NCI-H2196 (cell line): ENCODE data around the gene VPS26B.

Source experiments
- DNase-seq: peaks from one replicate; lab custom pipeline; 2025; ENCODE audit not compliant: unreplicated experiment; lab: John Stamatoyannopoulos, UW

VPS26B gene

DNA sequence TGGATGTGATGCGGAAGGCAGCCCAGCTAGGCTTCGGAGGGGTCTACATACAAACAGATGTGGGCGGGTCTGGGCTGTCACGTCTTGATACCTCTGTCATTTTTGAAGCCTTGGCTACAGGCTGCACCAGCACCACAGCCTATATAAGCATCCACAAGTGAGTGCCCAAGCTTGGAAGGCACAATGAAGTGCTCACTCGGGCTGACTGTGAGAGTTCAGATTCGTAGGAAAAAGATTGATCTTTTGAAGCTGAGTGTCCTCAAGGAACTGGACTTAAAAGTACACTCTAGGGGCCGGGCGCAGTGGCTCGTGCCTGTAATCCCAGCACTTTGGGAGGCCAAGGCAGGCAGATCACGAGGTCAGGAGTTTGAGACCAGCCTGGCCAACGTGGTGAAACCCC lies 32.6 kb downstream of the VPS26B start:
- DNase-seq, result no peak

DNA sequence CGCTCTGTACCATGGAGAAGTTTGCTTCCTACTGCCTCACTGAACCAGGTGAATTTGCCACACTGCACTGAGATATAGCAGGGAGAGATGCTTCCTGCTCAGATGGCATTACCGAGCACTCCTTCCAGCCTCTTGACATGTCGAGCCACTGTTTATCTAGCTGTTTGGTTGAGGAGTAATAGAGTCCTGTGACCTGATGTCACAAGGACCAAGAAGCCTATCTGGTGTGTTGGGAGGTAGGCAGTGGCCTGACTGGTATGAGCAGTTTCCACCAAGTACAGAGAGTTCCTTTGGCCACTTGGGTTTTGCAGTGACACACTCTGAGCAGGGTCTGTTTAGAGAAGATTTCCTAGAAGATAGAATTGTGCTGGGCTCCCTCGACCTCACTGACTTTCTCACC lies 34.1 kb downstream of the VPS26B start:
- no peak for DNase-seq

DNA sequence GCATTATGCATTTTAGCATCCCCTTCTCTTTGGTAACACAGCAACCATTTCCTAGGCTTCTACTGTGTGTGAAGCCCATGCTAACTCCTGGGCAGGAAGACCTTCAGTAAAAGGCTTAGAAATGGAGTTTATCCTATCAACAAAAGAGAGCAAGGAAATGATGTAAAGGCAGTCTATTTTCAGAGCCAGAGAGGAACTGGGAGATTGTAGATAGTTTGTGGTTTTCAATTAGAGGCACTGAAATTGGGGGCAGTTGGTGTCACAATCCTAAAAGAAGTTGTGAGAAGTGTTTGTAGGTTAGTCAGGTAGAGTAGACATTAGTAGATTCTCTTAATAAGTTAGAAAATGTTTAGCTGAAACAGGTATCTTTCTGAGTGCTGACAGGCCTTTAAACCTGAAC lies 36.0 kb downstream of the VPS26B start:
- DNase-seq, result no peak

DNA sequence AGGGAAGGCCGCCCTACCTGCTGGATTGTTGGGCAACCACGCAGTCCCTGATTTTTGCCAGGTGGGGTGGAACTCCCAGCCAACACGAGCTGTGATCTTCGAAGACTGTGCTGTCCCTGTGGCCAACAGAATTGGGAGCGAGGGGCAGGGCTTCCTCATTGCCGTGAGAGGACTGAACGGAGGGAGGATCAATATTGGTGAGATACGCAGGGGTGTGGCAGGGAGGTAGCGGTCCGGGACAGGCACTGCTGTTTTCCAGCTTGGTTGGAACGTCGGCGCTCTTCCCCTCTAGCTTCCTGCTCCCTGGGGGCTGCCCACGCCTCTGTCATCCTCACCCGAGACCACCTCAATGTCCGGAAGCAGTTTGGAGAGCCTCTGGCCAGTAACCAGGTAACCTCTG lies 36.5 kb downstream of the VPS26B start:
- no peak for DNase-seq

DNA sequence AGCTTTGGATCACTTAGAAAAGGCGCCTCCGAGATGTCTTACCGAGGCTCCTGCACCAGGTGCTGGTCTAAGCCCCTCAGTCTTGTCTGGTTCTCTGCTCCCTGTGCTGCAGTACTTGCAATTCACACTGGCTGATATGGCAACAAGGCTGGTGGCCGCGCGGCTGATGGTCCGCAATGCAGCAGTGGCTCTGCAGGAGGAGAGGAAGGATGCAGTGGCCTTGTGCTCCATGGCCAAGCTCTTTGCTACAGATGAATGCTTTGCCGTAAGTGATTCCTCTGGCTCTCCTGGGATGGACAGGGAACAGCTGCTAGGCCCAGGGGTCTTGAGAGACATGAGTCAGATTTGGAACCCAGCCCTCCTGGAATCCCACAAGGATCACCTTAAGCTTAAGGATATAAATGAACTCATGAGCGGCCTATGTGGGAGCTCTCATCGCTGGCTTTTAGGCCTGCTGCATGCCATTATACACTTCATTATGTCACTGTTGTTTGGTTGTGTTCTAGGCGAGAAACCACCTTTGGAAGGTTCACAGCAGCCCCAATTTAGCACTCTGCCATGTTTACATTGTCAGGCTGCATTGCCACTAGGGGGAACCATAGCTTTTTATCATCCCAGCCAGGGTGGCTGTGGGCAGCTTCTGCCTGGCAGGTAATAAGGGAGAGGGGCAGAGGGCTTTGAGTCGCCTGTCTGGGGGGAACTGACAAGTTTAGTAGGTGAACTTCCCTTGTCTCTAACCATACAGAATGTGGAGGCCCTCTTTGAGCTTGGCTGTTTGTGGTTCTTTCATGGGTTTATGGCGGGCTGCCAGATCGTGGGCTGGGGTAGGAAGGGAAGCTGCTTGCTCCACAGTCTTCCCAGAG lies 37.4 kb downstream of the VPS26B start:
- peak; percentile 29 for DNase-seq

DNA sequence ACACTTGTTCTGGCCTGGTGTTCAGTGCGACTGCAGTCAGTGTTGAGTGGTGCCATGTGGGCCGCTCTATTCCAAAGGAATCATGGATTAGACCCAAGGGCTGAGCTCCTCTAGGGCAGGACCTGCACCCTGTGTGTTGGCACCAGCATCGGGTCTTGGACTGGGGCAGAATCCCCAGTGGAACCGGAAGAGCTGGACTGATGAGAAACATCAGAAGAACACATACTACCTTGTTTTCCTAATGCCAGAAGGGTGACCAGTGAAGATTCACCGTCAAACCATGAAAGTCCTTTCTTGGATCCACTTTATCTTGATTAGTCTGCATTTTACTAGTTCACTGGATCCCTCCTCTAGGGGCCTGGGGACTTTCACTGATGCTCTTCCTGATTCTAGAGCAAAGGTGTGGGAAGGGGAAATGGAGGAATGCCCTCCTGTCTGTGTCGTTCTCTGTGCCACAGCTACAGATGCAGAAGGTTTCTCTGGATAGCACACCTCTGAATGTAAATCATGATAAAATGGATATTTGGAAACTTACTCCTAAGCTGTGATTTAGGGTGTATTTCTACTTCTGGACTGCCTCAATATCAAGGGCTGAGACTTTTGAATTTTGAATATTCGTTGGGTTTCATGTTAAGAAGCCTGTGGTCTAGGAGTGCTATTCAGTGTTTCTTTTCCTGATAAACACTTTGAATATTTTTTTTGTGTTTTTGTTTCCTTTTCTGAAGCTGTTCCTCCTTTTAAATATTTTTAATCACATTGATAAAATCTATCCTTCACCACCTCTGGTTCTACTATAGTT lies 40.7 kb downstream of the VPS26B start:
- DNase-seq, result no peak

DNA sequence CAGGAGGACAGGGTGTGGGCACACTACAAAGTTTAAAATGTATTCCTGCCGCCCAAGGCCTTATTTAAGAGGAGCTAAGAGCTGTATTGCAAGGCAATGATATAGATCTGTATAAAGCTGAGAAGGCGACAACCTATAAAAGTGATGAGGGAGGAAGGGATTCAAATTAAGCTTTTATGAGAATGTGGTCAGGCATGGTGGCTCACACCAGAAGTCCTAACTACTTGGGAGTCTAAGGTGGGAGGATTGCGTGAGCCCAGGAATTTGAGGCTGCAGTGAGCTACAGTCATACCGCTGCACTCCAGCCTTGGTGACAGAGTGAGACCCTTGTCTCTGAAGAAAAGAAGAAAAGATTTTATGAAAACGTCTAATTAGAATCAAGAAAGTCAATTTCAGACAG lies 42.0 kb downstream of the VPS26B start:
- no peak for DNase-seq

DNA sequence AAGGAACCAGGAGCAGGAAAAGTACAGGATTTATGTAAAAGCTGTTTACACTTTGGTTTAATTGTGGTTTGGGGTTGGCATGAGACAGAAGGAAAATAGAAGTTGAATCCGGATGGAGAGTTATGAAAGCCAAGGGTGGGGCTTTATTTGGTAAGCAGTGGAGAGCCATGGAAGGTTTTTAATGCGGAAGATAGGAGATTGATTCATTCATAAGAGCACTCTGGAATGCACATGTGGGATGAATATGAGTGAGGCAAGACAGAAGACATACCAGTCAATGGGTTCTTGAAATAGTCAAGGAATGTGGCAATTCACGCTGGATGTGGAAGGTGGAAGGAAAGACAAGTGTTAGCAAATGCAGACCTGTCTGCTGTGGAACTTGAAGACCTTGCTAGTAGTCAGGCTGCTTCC lies 42.4 kb downstream of the VPS26B start:
- DNase-seq, result no peak

DNA sequence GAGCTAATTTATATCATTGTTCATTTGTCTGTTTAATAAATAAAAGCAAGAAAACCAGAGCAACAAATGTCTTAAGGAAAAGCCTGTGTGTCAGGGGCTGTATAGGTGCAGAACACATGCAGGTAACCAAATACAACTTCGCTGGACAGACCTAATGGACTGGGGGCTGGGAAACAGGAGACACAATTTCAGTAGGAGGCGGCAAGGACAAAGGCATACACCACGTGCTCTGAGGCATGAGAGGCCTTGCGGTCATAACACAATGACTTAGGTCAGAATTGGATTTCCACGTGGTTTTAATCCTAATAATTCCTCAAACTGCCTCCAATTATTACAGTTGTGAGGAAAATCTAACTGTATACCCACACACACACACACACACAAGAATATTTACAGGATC lies 43.0 kb downstream of the VPS26B start:
- DNase-seq, result no peak

DNA sequence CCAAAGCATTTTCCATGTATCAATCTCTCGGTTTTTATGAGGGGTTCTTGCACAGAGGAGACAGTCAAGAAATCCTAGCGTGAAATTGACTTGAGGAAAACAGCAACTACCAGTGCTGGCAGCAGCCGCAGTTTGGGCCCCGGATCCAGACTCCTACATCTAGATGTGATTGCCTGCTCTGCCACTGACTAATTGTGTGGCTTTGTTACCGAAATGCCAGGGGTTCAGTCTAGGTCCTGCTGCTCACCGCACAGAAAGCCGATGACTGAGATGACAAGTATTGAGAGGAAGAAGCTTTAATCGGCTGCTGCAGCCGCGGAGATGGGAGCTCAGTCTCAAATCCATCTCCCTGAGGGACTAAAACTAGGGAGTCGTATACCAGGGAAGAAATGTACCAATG lies 43.5 kb downstream of the VPS26B start:
- no peak for DNase-seq

DNA sequence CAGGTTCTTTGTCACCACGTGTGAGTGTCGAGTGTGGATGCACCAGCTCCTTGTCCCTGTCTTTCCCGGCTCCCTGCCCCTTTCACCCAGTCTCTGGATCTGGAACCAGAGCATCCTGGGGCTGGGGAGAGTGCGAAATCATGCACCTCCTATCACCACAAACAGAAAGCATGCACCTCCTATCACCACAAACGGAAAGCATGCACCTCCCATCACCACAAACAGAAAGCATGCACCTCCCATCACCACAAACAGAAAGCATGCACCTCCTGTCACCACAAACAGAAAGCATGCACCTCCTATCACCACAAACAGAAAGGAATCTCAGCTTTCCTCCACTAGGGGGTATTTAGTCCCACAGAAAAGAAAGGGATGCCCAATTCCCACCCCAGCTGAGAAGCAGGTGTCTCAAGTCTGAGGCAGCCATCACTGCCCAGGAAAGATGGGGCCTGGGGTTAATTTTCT lies 45.8 kb downstream of the VPS26B start:
- DNase-seq, result no peak

DNA sequence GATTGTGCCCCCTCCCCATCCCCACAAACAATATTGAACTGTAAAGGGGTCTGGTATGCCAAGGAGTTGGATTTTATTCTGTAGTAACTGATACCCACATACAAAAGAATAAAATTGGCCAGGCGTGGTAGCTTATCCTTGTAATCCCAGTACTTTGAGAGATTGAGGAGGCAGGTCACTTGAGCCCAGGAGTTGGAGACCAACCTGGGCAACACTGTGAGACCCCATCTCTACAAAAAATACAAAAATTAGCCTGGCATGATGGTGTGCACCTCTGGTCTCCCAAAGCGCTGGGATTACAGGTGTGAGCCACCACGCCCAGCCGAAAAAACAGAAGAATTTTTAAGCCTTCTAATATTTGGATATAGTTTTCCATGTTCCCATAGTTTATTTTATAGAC lies 47.5 kb downstream of the VPS26B start:
- no peak for DNase-seq

DNA sequence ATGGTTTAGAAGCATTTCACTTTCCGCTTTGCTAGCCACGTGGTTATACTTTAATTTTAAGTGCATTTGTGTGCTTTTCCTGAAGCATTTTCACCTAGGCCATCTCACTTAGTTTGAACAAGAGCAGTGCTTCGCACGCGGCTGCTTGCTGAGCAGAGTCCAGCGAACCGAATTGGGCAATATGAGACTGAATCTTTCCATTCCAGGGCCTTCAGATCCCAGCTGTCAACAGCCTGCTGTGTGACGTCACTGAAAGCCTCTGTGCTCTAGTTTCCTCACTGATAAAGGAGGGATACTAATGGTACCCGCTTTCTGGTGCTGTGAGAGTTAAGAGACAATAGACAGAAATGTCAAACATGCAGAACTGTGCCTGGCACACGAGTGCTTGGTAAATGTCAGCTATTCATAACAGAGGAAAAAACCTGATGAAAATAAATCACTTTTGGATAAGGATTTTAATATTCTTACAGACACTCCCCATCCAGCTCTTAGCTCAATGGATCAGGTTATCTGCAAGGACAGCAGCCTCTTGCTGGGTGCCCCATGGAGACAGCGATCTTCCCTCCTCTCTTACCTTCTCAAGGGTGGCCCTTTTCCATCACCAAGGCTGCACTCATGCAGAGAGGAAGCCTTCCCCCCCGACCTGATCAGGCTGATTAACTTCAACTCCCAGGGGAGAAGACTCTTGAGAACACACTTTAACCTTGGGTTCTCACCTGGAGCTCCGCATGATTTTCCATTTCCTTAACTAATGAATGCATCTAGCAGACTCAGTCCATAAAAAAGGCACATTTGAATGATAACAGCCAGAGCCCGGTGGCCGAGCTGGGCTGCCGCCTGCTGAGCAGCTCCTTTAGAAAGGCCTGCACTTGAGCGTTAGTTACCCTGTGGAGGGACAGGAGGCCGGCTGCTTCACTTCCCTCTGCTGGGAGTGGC lies 48.2 kb downstream of the VPS26B start:
- DNase-seq, result no peak

DNA sequence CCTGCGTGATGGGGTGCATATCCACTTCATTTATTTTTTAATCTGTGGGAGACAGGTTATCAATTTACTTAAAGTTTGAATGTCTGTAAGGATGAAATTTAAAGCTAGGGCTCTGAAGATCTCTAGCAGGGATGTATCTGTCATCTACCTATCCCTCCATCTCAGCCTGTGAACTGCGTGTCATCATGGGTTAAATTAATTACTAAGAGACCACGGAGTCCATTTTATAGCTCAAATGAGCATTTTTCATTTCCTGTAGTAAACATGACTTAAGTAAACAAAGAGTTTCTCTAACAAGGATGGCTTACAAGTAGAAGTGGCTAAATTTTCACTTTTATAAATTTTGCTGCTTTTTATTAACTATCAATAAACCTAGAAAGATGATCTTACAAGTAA lies 48.8 kb downstream of the VPS26B start:
- no peak for DNase-seq

DNA sequence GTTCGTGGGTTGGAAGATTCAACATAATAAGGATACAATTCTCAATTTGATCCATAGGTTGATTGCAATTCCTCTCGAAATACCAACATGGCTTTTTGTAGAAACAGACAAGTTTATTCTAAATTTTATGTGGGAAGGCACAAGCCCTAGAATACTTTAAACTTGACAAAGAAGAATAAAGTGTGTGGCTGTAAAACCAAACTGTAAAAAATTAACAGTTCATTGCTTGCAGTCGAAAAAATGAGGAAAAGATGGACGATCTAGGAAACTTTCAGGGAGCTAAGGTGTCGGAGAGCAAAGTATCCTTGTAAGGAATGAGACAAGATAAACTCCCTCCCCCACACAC lies 50.7 kb downstream of the VPS26B start:
- no peak for DNase-seq

DNA sequence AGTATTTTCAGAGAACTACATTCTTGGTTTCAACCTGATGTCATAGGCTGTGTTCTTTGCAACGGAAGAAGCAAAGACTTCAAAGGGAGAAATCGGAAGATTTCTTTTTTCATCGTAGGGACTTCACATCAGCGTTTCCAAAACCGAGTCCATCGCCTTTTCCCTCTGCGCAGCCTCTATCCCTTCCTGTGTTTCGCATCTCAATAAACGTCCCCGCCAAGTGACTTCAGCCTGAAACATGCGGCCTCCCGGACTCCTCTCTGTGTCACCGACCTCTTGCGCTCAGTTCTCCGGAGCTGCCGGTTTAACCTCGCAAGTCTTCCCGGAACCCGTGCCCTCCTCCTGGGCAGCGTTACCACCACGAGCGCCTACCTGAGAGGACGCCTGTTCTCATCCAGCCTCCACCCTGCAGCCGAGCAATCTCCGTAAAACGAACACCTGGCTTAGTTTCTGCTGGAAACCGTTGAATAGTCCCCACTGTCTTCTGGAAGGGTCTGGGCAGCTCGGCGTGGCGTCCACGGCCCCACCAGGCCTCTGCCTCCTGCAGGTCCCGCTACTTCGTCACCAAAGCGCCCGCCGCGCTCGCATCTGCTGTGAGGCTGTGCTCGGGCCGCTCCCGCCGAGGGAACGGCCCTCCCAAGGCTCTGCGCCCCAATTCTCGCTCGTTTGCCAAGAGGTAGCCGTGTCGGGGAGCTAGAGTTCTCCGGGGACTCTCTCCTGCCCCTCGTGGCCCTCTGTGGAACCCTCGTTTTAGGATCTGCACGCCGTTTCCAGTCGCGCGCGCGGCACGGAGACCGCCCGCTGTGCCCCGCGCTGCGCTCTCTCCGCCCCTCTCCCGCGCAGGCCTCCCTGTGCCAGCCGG lies 51.3 kb downstream of the VPS26B start, which contains the start of gene GLB1L3:
TSS of gene GLB1L3 (plus strand) at position 846 of the 862 bp plus-strand sequence. CDS start 362 bp downstream, outside the sequence.
- no peak for DNase-seq

DNA sequence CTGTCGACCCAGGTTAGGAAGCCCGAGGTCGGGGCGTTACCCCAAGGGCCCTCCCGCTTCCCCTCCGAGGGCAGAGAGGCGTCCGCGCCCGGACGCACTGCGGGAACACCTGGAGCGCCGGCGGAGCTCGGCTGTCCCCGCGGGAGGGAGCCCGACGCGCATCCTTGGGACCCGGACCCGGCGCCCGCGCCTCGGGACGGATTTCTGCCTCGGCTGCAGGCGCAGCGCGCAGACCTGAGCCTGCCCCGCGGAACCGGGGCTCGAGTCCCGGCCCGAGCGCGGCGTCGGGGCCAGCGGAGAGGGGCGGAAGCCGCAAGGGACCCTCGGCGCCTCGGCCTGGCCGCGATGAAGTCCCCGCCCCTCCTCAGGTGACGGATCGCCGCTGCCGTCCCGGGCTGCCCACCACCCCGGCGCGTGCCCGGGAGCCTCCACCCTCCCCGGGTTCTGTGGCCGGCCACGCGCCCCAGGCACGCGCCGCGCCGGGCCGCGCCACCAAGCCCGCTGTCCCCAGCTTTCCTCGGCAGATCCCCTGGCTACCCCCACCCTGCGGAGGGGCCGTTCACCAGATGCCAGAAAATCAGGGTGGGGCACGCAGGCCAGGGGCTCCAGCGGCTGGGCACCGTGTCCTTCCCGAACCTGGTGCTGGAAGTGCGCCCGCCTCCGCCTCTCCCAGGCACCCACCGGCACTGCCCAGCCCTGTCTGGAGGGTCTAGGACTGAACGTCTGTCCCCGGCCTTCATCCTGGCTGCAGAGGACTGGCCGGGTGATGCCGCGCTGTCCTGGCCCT lies 52.1 kb downstream of the VPS26B start:
- DNase-seq, result peak; percentile 34

DNA sequence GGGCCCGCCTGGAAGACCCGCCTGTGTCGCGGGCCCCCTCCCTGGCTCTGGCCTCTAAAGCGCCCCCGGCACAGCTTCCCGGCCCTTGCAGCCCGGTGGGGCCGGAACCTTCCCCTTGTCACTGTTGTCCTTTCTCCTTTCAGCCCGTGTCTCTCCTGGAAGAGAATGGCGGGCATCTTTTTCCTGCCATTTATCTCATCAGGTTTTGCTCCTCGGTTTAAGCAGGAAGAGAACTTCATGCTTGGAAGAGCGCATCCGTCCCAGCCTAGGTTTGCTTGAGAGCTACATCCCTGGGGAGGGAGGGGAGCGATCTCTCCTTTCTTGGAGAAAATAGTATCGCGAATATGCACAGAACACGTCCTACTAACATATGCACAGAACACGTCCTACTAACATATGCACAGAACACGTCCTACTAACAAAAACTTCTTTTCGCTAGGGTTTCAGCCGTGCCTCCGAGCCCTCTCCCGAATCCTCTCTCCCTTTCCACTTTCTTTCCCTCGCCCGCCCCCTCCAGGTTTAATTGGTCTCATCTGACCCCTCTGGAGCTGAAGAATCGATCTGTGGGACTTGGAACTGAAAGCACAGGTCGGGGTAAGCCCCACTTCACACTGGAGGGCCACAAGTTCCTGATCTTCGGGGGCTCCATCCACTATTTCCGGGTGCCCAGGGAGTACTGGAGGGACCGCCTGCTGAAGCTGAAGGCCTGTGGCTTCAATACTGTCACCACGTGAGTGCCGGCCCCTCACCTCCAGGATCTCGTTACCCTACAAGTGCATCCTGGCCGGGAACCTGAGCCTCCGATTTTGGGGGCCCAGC lies 52.9 kb downstream of the VPS26B start:
- no peak for DNase-seq

DNA sequence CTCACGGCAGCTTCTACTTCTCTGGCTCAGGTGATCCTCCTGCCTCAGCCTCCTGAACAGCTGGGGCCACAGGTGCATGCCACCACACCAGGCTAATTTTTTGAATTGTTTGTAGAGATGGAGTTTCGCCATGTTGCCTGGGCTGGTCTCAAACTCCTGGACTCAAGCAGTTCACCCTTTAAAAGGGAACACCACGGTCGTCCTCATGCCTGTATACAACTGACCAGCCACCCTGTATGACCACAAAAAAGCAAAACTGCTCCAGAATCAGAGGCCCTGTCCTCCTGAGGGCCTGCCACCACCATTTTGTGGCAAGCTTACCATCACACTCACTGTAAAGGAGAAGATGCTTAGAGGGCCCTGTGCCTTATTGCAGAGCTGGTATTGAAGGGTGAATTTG lies 53.9 kb downstream of the VPS26B start:
- DNase-seq, result no peak
